ENCODE data around the gene MYRF.

- no peak for TF ChIP-seq CTCF (IDR thresholded peaks at IDR 0.05)
- TF ChIP-seq POLR2A (IDR thresholded peaks at IDR 0.05) = no peak
Observed at GRCh38 chr11:61718046-61718531, 34.3 kb upstream of the MYRF start.

Data from adrenal gland (tissue), 5 donors.